HG03159 (cell line): ENCODE data around the gene S100A10.

ENCODE experiments used
- ATAC-seq: cut with Tn5 transposase; IDR thresholded peaks from one replicate; pipeline ENCODE4 v1.9.1; 2021; ENCODE audit warnings: mild to moderate bottlenecking, moderate library complexity; ENCODE audit not compliant: unreplicated experiment

Gene S100A10

DNA sequence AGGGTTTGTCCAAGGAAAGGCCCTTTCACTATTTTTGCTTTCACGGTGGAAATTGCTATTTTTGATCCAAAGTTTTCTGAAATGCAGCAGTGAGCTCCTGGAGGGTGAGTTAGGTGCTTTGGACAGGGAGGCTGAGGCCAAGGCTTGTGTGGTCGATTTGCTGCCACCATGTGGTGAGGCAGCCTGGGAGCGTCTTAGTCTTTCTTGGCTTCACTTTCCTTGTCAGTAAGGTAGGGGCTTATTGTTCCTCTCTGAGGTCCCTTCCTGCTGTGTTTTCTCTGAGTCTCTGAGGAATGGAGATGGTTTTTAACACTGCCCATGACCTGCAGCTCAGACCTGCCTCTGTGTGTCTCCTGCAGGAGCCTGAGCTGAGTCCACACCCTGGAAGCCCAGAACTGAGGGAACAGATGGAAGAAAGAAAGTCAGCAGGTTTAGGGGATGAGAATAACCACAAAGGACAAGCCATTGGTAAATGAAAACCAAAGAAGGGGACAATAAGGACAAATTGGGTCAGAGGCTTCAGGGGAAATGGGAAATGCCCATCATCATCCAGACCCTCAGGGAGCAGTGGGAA, 20.1 kb upstream of the S100A10 start:
- ATAC-seq, result no peak

DNA sequence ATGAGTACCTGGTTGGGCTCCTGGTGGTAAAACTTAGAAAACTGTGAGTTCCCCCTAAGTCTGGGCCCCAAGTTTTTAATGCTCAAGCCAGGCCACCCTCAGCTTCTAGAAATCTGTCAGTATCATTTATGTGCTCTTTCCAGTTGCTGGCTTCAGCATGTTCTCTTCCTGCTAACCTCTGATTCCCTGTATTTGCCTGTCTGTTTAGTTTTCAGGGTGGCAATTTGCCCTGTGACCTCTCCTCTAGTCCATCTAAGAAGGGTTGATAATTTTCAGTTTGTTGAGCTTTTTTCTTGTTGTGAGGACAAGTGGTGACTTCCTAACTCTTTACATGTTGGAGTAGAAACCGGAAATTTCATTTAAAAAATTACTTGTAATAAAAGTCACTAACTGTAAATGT, 16.0 kb upstream of the S100A10 start:
- no peak for ATAC-seq

DNA sequence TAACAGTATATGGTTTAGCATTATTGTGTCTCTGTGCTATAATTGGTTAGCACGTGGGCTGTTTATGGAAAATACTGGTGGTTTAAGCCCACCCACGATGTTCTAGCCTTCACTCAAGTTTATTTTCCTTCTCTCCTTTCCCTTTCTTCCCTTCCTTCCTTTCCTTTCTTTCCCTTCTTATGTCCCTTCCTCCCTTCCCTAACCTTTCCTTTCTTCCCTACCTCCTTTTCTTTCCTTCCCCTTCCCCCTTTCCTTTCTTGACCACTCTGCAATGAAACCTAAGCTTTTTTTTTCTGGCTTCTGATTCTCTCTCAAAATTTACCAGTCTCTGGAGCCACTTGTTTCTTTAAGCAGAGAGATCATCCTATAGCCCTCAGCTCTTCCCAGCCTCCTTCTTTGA, 13.4 kb upstream of the S100A10 start:
- ATAC-seq, result no peak

DNA sequence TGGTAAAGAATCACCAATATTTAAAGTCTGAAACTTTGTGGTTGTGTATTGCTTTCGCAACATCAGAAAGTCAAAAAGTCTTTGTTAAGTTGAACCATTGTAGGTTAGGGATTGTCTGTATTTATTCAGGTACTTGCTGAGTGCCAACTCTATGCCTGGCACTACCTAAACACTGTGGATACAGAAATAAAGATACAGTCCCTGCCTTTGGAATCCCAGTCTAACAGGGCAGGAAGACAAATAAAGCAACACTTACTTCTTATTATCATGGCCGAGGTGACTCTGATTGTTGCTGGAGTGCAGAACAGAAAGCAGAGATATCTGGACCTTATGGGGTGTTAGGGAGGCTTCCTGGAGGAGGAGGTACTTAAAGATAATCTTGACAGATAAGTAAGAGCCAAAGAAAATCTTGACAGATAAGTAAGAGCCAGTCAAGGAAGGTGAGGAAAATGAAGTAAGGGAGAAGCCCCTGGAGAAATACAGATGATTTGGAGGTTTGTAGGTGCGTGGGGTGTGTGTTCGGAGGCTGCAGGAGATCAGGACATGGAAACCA, 11.8 kb upstream of the S100A10 start:
- no peak for ATAC-seq

DNA sequence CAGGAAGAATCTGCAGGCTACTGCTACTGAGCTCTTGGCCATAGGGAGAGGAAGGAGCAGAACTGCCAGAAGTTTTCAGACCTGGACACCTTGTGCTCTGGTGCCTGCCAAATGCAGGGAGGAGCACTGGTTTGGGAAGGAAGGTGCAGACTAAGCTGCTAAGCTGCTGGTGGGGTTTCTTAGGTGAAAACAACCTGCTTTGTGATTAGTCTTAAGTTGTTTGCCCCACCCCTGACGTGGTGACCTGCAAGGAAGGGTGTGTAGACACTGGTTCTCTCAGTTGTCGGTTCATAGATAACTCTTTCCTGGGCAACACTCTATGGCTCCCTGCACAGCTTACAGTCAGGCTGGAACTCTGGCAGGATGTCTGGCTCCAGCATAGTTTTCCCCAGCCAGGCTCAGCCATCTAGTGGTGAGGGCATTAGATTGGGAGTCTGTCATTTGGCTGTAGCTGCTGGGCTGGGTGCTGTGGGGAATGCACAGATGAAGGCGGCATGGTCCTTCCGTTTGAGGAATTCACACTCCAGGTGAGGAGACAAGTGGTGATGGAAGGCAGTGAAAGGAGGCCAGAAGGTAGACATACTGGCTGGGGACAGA, 10.3 kb upstream of the S100A10 start:
- ATAC-seq, result no peak

DNA sequence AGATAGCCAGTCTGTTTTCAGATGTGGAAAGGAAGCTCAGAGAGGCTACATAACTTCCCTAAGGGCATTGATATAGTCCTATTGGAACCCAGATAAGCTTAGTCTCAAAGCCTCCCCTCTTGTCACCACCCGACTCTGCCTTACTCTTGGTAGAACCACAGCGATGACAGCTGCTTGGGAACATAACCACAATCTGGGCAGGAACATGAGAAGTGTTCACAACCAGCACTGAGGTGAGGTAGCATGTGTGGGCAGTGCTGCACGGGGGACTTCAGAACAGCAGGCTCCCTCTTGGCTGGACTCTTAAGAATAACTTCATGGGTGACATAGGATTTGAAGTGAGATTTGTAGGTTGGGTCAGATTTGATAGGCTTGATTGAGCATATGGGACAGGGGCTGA, 9.3 kb upstream of the S100A10 start:
- no peak for ATAC-seq

DNA sequence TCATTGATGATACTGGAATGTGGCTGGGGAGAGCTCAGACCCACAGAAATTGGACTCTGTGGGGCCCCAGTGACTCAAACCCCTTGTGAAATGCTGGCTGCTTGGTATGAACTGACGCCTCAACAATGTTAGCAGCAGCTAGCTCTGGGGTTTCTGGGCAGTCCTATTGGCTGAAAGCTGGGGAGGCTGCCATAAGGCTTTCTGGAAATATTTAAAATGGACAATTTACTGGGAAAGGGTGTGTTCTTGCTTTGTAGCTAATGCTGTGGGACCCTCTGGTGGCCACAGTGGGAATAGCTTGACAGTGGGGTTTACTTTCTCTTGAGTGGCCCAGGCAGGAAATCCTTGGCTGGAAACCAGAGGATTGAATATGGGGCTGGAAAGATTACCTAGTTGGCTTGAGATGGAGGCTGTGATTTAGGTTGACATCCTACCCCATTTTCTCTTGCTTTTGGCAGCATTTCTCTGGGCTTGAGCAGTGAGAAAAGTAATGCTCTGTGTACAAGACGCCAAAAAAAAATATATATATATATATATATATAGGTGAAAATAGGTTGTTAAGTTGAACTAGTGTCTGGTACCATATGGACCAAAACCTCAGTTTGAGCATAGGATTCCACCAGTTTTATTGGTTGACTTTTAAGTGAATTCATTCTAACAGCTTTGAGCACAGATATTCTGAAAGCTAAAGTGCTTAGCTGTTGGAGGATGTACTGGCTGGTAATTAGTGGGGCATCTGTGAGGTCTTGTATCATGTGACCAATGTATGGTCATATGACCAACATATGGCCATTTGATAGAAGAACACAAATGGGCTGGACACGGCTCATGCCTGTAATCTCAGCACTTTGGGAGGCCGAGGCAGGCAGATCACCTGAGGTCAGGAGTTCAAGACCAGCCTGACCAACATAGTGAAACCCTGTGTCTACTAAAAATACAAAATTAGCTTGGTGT, 8.2 kb upstream of the S100A10 start:
- ATAC-seq, result no peak

DNA sequence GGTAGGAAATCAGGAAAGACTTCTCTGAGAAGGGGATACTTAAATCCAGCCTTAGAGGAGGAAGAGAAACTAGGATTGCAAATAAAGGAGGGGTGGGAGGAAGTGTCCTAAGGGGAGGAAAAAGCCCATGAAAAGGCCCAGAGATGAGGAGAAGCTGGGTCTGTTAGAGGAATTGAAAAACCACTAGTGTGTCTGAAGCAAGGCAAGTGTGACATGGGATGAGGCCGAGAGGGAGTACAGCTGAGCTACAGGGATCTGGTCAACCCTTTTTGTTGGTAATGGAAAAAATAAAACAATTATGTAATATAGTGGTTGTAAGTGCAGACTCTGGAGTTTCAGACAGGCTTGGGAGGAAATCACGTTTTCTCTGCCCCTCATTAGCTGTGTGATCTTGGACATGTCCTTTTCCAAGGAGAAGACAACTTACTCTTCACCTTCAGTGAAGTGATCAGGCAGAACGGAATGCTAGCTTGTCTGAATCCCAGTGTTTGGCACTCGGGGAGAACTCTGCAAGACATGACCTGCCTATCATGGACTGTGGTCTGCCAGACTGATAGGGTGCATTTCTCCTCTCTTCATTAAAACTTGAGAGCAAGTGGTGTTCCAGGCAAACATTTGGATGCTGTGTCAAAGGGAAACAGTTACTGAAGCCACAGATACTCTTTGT, 7.4 kb upstream of the S100A10 start:
- ATAC-seq, result no peak

DNA sequence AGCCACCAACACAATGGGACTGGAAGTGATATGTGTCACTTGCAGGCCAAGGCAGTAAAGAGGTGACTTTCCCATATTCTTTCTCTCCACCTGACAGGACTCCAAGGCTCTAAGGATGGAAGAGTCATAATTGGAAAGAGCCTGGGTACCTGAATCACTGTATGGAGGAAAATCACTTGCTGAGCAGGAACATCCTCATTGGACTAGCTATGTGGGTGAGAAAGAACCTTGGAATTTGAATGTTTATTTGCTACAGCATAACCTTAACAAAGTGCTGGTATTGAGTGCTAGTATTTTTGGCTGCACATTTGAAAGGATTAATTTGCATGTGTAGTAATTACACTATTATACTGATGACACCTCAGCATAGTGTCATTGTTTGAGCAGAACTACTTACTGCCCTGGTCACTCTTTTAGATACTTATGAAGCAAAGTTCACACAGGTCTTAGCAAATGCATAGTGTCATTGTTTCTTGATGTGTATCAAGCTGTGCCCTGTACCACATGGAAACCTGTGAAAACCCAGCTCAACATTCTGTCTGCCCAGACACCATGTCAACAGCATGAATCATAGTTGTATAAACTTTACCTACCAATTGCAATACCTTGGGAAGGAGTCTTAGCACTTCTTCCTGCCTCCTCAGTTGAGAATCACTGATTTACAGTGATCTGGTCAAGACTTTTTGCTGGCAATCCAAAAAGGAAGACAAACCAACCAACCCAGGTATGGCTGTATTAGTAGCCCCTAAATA, 5.1 kb upstream of the S100A10 start:
- ATAC-seq, result no peak

DNA sequence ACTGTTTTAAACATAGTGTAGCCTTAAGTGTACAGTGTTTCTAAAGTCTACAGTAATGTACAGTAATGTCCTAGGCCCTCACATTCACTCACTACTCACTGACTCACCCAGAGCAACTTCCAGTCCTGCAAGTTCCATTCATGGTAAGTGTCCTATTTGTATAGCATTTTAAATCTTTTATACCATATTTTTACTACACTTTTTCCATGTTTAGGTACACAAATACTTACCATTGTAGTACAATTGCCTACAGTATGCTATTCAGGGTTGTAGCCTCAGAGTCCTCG, 3.6 kb upstream of the S100A10 start:
- ATAC-seq, result no peak

DNA sequence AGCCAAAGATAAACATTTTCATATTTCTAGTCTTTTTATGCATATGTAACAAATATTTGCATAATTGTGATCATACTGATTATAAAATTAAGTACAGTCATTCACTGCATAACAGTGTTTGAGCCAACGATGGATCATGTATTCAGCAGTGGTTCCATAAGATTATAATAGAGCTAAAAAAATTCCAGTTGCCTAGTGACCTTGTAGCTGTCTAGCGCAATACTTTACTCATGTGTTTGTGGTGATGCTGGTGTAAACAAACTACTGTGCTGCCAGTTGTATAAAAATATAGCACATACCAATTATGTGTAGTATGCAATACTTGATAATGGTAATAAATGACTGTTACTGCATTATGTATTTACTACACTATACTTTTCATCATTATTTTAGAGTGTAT, 2.1 kb upstream of the S100A10 start:
- ATAC-seq, result no peak

DNA sequence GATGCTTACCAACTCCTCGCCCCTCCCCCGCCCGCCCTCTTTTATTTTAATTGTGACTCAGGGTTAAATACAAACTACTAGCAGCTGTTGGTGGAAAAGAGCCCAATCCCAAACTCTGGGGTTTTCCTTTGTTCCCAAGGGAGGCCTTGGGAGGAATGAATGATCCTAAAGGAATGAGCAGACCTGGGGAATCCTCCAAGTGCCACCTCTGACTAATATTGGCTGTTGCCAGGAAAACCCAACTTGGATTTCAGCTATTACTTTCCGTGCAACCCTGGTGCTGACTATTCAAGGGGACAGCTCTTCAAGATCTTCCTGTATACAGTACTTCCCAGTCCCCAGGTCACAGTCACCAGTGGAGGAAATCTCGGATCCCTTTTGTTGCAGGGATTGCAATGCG, 1.3 kb upstream of the S100A10 start:
- no peak for ATAC-seq

DNA sequence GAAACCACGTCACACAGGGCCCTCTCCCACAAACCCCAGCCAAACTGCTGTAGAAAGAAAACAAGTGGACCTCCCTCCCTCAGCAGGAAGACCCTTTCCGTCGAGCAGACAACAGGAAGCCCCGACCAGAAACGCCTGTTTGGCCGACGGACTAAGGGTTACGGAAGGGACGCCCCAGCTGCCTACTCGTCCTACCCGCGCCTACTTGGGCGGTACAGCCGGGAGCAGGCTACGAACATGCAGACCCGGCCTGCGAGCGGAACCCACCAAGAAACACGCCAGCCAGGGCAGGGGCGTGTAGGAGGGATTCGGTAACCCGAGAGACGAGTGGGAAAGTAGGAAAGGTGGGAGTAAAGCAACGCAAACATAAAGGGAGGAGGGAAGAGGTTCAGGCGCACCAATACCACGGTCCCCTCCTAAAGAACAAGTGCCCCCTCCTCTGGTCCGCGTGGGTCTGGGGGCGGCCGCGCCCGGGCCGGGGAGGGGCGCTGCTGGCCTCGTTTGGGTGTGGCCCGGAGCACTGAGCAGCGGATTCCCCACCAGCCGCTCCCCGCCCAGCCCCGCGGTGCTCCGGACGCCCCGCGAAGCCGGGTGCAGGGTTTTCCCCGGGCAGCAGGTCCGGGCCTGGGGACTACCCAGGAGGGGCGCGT, 450 bp downstream of the S100A10 start:
- ATAC-seq, result no peak

DNA sequence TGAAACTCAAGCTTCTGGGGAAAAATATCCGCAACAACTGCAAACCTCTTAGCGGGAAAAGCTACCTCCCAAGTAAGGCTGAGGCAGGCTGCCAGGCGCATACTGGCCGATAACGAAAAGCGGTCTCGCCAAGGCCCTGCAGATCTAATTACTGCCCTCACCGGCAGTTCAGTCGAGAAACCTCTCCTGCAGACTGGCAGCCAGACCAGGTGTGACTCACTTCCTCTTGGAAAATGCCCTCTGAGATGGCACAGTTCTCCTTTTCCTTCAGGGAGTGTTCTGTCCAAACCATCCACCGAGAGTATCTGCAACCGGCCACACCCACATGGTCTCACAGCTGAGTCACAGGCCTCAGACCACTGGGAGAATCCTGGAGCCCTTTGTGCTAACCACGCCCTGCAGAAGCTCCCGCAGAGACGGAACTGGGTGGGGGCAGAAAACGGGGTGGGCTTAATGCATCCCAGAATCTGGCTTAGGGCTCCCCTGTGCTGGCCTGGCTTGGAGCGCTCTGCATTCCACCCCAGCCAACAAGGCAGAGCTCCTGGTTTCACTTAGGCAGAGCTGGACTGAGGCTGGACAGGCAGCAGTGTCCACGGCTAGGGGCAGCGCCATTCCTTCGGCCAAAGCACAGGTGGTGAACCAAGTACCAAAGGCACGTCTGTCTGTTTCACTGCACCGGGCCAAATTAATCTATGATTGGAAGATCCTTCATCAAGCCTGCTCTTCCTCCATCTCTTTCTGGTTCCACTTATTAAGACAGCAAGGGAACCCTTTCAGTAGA, 1.2 kb downstream of the S100A10 start:
- ATAC-seq, result no peak

DNA sequence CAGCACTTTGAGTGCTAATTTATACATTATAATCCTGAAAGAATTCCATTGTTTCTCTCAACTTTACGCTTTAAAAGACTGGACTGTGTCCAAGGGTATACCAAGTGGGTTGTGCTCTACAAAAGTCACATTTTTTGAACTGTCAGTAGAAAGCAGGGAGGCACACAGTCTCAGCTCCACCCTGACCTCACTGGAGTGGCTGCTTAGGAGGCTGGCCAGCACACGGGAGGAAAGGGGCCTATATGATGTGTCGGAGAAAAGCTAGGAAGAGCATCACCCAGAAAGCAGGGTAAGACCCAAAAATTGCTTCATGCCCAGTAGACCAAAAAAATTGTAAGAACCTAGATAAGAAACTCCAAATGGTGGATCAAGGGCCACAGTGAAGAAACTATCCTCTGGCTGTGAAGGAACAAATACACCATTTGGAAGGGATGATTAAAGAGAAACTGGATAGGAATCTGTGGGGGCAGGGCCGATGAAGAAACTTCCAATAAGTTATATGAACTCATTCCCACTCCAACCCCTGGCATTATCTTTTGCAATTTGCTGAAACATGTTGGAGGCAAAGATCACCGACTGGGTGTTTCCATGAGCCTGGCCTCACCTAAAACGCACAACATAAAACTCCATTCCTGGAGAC, 1.9 kb downstream of the S100A10 start:
- no peak for ATAC-seq

DNA sequence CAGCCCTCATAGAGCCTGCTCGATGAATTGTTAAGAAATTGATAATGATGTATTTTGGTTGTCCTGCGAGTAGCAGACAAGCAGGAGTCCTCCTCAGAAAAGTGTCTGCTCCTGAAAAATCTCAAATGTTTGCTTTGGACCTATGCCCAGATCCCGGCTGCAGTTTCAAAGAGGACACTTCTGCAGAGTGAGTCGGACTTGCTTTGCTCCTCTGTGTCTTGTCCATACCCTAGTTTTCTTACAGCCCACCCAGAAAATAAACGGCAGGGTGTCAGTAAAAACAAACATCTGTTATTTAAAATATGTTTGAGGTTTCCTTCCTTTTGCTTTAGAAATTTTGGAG, 2.8 kb downstream of the S100A10 start:
- no peak for ATAC-seq

DNA sequence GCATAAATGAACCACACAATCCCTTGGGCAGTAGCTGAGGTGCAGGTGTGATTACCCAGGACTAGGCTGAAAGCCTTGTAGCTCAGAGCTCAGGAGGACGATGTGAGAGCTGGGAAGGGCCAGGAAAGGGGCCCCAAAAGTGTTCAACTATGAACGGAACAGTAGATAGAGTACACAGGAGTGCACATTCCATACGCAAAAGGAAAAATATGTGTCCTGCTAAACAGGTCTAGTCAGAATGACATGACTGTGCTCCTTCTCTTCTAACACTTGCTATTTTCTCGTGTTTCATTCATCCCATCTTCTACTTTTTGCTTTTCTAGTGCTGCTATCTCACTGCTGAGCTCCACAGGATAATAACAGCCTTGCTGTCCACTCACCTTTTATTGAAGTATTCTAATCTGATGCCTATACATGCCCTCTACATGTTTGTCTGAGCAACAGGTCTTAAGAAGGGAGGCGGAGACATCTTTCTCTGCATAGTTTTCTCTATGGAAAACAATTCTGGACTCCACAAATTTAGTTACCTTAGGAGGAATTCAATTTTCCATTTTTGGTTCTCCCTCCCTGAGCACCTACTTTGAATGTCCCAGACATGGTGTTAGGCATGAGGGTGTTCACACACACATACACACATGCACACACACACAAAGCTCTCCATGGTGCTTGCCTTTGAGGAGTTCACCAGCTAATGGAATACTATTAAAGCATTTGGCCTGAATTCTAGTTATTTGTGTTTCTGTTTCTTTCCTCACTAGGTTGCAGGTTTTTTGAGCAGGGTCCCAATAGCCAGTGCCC, 3.4 kb downstream of the S100A10 start:
- ATAC-seq, result no peak

DNA sequence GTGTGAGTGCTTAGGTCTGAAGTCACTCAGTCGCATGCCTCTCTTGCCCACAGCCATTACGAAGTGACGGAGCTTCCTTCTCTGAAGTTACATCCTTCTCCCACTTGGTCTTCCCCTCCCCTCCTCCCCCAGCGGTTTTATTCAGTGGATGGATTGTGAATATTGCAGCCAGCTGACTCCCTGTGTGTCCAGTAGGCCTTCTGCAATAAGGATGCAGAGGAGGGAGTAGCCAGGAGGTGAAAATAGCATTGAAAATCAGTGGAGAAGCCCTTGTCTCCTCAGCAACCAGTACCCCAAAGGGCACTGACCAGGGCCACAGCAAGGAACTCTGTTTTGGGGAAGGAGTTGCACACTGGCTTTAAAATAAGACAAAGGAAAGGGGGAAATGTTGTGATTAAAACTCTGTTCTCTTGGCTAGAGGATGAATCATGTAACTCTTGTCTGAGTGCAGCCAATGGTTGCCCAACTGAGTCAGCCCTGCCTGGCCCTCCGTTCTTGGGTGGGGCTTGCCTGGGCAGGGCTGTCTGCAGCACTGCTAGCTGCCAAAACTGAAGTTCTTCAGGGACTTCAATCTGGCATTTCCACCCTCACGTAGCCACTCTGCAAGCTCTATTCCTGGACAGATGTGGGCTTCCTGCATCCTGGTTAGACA, 4.3 kb downstream of the S100A10 start:
- no peak for ATAC-seq
